ENCODE data around the gene NOP14.

GRCh38 chr4:2946812-2947600, 16.2 kb downstream of the NOP14 start:
- TF ChIP-seq CTCF (IDR thresholded peaks at IDR 0.05) (no peak), POLR2AphosphoS5 (IDR thresholded peaks at IDR 0.05) (no peak), POLR2A (IDR thresholded peaks at IDR 0.05) (no peak)

Data from upper lobe of left lung (tissue), 4 donors.